ENCODE measurements around the gene RXRA.
A peak's percentile ranks its signal among the peaks of the same experiment; 100 is the strongest.

The RXRA gene

GRCh38 chr9:134349936-134350335 is 23.7 kb downstream of the RXRA start:
- Histone ChIP-seq H3K27ac (no peak overlapping the region), H3K4me3 (0 out of 20 replicates have a peak overlapping the region, but pooled peaks of 1 of the 10 experiments have one; percentile 22), H3K9ac (peak overlapping the region in 8 of 11 experiments; percentile 12 to 52 (median 42); a peak in 12 of 22 replicates), H4K20me1 (peaks cover 99 to 100% (median 100%) of the 10 kb centered on the region in 11 experiments), H3K9me3 (replicated peaks in 1 of 11) (no peaks in the 10 kb centered on the region), H3K36me3 (peaks cover 0 to 19% (median 0%) of the 10 kb centered on the region in 11 experiments; a peak in 4 of 22 replicates), H3K4me1 (peaks cover 98 to 100% (median 100%) of the 10 kb centered on the region in 10 experiments), H3K4me2 (peak overlapping the region; percentile 76 to 98 (median 84)), H3K27me3 (no peaks in the 10 kb centered on the region)
- TF ChIP-seq Cebpa-rat (IDR thresholded peaks at IDR 0.05): no peak

DNA sequence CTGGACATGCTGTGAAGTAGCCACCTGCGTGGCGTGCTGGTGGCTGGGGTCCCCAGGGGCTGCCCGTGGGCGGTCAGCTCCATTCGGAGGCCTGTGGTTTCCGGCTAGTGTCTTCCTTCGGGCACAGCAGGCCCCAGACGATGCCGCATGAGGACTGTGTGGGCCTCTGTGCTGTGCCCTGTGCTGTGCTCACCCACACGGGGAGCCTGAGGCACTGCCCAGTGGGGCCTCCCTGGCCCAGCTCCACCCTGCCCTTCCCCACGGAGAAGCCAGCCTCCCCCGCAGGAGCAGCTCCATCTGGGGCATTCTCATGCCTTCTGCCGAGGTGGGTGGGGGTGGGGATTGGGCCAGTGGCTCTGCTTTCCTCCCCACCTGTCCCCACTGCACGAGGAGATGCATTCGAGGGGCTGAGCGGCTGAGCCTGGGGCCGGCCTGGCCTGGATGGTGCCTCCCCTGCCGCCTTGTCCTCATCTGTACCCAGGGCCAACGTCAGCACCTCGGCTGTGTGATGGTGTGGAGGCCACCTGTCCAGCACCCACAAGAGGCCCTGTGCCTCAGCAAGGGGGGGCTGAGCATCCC is 24.2 kb downstream of the RXRA start:
- Histone ChIP-seq H4K20me1 (peaks cover 99 to 100% (median 100%) of the 10 kb centered on the region in 11 experiments), H3K4me2 (peak overlapping the region; percentile 76 to 98 (median 84)), H3K27ac (no peak overlapping the region), H3K36me3 (peaks cover 0 to 19% (median 0%) of the 10 kb centered on the region in 11 experiments; a peak in 4 of 22 replicates), H3K4me3 (0 out of 20 replicates have a peak overlapping the region, but pooled peaks of 1 of the 10 experiments have one; percentile 22), H3K4me1 (peaks cover 96 to 99% (median 98%) of the 10 kb centered on the region in 10 experiments), H3K27me3 (no peaks in the 10 kb centered on the region), H3K9me3 (replicated peaks in 1 of 11) (no peaks in the 10 kb centered on the region), H3K9ac (peak overlapping the region in 9 of 11 experiments; percentile 12 to 52 (median 40); a peak in 12 of 22 replicates)
- TF ChIP-seq Cebpa-rat (IDR thresholded peaks at IDR 0.05): no peak

DNA sequence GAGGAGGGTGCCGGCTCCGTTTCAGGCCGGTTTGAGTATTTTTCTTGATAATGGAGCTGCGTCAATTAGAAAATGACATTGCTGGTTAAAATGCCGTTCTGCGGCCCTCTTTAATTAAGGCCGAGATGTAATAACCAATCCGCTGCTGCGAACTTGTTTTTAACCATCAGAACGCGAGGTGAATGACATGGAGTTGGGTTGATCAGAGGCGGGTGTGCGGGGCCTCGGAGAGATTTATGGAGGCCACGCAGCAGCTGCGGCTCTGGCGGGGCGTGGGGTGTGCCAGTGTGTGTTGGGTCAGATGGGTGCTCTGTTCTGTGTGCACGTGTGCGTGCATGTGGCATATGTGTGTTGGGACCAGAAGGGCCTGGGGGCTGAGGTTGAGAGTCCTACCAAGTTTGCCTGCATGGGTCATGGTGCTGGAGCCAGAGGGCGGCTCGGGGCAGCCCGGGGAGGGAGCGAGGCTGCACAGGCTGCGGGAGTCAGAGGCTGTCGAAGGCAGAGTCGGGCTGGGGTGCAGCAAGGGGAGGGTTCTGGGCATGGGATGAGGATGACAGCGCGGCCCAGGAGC is 25.4 kb downstream of the RXRA start:
- Histone ChIP-seq H3K9ac (peak overlapping the region in 5 of 11 experiments; percentile 25 to 54 (median 48); a peak in 5 of 22 replicates), H3K9me3 (replicated peaks in 1 of 11) (no peaks in the 10 kb centered on the region), H3K27ac (no peak overlapping the region; a peak in 1 of 22 replicates), H3K36me3 (peaks cover 0 to 19% (median 0%) of the 10 kb centered on the region in 11 experiments; a peak in 4 of 22 replicates), H3K27me3 (no peaks in the 10 kb centered on the region), H3K4me1 (peaks cover 96 to 99% (median 98%) of the 10 kb centered on the region in 10 experiments), H4K20me1 (peaks cover 99 to 100% (median 100%) of the 10 kb centered on the region in 11 experiments), H3K4me2 (peak overlapping the region; percentile 76 to 98 (median 84); a peak in 21 of 22 replicates), H3K4me3 (no peak overlapping the region)
- TF ChIP-seq Cebpa-rat (IDR thresholded peaks at IDR 0.05): no peak

- Histone ChIP-seq H3K27me3 (no peaks in the 10 kb centered on the region), H3K9me3 (replicated peaks in 1 of 11) (no peaks in the 10 kb centered on the region), H3K27ac (no peak overlapping the region; a peak in 1 of 22 replicates), H4K20me1 (peaks cover 99 to 100% (median 100%) of the 10 kb centered on the region in 11 experiments), H3K4me2 (peak overlapping the region; percentile 39 to 98 (median 84)), H3K4me1 (peaks cover 96 to 99% (median 98%) of the 10 kb centered on the region in 10 experiments), H3K9ac (peak overlapping the region in 6 of 11 experiments; percentile 9 to 54 (median 22); a peak in 5 of 22 replicates), H3K4me3 (no peak overlapping the region), H3K36me3 (peaks cover 0 to 19% (median 0%) of the 10 kb centered on the region in 11 experiments; a peak in 4 of 22 replicates)
- no peak for TF ChIP-seq Cebpa-rat (IDR thresholded peaks at IDR 0.05)
These were observed 26.1 kb downstream of the RXRA start for GRCh38 chr9:134352247-134352933.

DNA sequence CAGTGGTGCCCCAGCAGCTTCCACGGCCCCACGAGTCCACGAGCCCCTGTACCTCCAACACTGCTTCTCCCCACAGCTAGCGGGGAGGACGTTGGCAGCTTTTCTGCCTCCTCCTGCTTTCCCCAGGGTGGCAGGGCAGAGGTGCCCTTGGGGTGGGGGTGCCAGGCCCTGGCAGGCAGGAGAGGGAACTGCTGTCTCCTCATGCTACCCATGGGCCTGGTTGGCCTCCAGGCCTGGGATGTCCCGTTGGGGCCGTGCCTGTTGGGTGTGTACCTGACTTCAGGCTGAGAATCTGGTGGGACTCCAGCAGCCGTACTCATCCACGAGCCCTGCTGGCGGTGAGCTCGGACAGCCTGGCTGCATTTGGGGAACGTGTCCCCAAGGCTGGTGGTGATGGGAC is 27.3 kb downstream of the RXRA start:
- TF ChIP-seq Cebpa-rat (IDR thresholded peaks at IDR 0.05): no peak
- Histone ChIP-seq H3K4me1 (peaks cover 96 to 99% (median 98%) of the 10 kb centered on the region in 10 experiments), H3K9ac (no peak overlapping the region), H3K36me3 (peaks cover 0 to 15% (median 0%) of the 10 kb centered on the region in 11 experiments; a peak in 3 of 22 replicates), H3K27me3 (no peaks in the 10 kb centered on the region), H4K20me1 (peaks cover 99 to 100% (median 100%) of the 10 kb centered on the region in 11 experiments), H3K27ac (no peak overlapping the region), H3K4me2 (peak overlapping the region in 8 of 11 experiments; percentile 15 to 84 (median 60); a peak in 8 of 22 replicates), H3K9me3 (replicated peaks in 1 of 11) (no peaks in the 10 kb centered on the region), H3K4me3 (no peak overlapping the region)

GRCh38 chr9:134355158-134355557 is 28.9 kb downstream of the RXRA start:
- no peak for TF ChIP-seq Cebpa-rat (IDR thresholded peaks at IDR 0.05)
- peaks cover 96 to 99% (median 98%) of the 10 kb centered on the region in 10 experiments for H3K4me1 ChIP-seq
- no peaks in the 10 kb centered on the region for H3K27me3 ChIP-seq
- no peaks in the 10 kb centered on the region for H3K9me3 ChIP-seq (replicated peaks in 1 of 11)
- H3K4me3 ChIP-seq: no peak overlapping the region
- H3K4me2 ChIP-seq: peak overlapping the region in 9 of 11 experiments; percentile 8 to 83 (median 36); a peak in 11 of 22 replicates
- H3K36me3 ChIP-seq: peaks cover 0 to 8% (median 0%) of the 10 kb centered on the region in 11 experiments; a peak in 1 of 22 replicates
- H3K27ac ChIP-seq: no peak overlapping the region
- H3K9ac ChIP-seq: peak overlapping the region in 2 of 11 experiments; percentile 17 to 42; a peak in 2 of 22 replicates
- H4K20me1 ChIP-seq: peaks cover 99 to 100% (median 100%) of the 10 kb centered on the region in 11 experiments

DNA sequence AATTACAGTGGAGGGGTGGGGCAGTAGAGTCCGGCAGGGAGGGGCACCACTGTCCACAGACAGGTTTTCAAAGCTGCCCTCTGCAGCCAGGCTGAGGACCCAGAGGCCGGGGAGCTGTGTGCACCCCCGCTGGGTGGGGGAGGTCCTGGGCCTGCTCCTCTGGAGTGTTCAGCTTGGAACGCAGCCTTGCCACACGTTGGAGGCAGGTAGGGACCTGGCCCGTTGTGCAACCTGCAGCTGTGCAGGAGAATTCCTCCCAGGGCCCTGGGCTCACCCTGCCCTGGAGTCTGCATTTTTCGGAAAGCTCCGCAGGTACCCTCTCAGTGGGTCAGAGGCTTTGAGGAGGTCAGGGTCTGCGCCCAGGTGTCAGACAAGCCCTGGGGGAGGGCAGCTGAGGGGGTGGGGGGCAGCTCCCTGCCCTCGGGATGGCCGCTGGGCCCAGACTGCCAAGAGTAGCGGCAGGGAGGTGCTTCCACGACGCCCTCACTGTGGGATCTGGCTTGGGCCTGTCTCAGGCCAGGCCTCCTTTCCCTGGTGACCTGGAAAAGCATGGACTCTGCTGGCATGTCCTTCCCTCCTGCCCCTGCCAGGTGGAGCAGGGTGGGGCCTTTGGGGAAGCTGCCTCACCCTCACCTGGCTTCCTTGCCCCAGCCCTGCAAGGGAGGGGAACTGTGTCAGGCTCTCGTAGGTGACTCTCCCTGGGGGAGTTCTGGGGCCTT is 29.5 kb downstream of the RXRA start:
- H4K20me1 ChIP-seq: peaks cover 99 to 100% (median 100%) of the 10 kb centered on the region in 11 experiments
- no peak for TF ChIP-seq Cebpa-rat (IDR thresholded peaks at IDR 0.05)
- H3K4me1 ChIP-seq: peaks cover 96 to 99% (median 98%) of the 10 kb centered on the region in 10 experiments
- H3K27me3 ChIP-seq: no peaks in the 10 kb centered on the region
- H3K27ac ChIP-seq: no peak overlapping the region
- peaks cover 0 to 3% (median 0%) of the 10 kb centered on the region in 11 experiments; a peak in 1 of 22 replicates for H3K36me3 ChIP-seq
- peak overlapping the region; percentile 29 to 95 (median 83); a peak in 18 of 22 replicates for H3K4me2 ChIP-seq
- peak overlapping the region in 2 of 11 experiments; percentile 24 to 50; a peak in 2 of 22 replicates for H3K9ac ChIP-seq
- H3K4me3 ChIP-seq: no peak overlapping the region
- no peaks in the 10 kb centered on the region for H3K9me3 ChIP-seq (replicated peaks in 1 of 11)

Measured in BLaER1 treated with 17β-estradiol and CSF1 and Interleukin-3, amounts not matched to agents 10 nM and 100 nM (cell line).